ENCODE data around the gene THBD.

DNA sequence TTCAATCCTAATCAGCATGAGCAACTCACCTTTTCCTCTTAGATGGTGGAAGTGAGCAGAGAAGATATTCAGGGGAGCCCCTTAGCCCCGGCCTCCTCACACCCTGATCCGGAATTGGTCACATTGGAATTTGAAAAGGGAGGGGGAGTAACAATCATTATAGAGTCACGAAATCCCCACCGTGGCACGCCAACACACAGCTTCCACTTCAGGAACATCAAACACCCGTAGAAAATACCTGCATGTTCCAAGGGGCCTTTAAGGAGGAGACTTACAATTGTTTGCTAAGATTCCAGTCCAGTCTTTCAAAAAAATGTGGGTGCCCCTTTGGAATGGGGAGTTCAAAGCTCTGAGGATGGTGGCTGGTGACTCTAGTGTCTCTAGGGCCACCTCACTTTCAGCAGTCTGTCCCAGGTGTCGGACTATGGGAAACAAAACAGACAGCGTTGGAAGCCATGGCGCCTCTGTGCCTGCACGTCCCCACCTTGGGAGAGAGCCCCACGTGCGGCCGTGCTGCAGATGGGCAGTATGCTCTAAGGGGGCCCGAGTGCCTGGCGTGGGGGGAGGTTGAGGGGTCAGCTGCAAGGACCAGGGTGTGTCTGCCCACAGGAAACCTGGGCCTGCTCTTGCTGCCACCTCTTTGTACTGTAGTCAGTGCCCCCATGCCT, 34.2 kb upstream of the THBD start:
- TF ChIP-seq, protein P1, sequence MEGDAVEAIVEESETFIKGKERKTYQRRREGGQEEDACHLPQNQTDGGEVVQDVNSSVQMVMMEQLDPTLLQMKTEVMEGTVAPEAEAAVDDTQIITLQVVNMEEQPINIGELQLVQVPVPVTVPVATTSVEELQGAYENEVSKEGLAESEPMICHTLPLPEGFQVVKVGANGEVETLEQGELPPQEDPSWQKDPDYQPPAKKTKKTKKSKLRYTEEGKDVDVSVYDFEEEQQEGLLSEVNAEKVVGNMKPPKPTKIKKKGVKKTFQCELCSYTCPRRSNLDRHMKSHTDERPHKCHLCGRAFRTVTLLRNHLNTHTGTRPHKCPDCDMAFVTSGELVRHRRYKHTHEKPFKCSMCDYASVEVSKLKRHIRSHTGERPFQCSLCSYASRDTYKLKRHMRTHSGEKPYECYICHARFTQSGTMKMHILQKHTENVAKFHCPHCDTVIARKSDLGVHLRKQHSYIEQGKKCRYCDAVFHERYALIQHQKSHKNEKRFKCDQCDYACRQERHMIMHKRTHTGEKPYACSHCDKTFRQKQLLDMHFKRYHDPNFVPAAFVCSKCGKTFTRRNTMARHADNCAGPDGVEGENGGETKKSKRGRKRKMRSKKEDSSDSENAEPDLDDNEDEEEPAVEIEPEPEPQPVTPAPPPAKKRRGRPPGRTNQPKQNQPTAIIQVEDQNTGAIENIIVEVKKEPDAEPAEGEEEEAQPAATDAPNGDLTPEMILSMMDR (IDR thresholded peaks at IDR 0.05; ENCODE audit: insufficient read depth, low read length), result no peak
- TF ChIP-seq GABPA (IDR thresholded peaks at IDR 0.05; ENCODE audit: low read depth) (no peak), POLR2AphosphoS5 (IDR thresholded peaks at IDR 0.05; ENCODE audit: low read depth) (no peak), REST (IDR thresholded peaks at IDR 0.05; ENCODE audit: insufficient replicate concordance, low read depth) (no peak), SPI1 (IDR thresholded peaks at IDR 0.05; ENCODE audit: borderline replicate concordance, low read depth) (no peak)

Measured in HL-60 (cell line).